Fibroblast of gingiva (primary cell): ENCODE data around the gene ZMPSTE24.
"Not testable (repeated sequence)": the region's sequence is repeated elsewhere in the genome, so short reads cannot be mapped to it uniquely, and the experiment has no call there.

Experiments used
- DNase-seq: peaks from one replicate; pipeline ENCODE4 v3.0.0-alpha.2; 2011; ENCODE audit warnings: low read depth

Gene ZMPSTE24

GRCh38 chr1:40257688-40258444, at the start of gene ZMPSTE24:
ZMPSTE24 (plus strand) TSS chr1:40258236; CDS start chr1:40258272, 36 bp downstream.
- peak; percentile 99 for DNase-seq

DNA sequence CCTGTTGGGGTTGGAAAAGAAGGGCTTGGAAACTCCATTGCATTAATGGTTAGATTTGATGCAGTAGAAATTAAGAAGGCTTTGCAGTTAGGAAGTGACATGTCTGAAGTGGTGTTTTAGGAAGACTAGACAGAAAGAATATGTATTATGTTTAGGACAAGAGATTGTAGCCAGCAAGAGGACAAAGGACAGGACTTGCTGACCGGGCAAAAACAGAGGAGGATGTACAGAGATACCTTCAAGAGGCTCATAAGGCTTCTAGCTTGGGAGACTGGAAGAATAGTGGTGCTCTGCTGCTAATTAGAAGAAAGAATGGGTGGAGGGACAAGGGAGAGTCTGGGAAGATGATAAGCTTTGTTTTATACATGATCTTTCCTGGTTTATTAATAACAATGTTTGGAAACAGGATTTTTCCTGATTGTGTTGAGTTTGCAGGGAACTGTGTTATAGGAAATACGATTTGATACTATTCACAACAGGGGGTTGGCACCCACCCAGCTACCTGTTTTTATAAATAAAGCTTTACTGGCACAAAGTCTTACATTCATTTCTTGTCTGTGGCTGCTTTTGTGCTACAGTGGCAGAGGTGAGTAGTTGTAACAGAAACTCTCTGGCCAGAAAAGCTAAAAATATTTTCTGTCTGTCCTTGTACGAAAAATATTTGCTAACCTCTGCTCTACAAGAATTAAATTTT, 47.4 kb upstream of the ZMPSTE24 start:
- no peak for DNase-seq

GRCh38 chr1:40218333-40218732, 39.7 kb upstream of the ZMPSTE24 start:
- no peak for DNase-seq

GRCh38 chr1:40221471-40221905, 36.5 kb upstream of the ZMPSTE24 start:
- DNase-seq, result not testable (repeated sequence)

DNA sequence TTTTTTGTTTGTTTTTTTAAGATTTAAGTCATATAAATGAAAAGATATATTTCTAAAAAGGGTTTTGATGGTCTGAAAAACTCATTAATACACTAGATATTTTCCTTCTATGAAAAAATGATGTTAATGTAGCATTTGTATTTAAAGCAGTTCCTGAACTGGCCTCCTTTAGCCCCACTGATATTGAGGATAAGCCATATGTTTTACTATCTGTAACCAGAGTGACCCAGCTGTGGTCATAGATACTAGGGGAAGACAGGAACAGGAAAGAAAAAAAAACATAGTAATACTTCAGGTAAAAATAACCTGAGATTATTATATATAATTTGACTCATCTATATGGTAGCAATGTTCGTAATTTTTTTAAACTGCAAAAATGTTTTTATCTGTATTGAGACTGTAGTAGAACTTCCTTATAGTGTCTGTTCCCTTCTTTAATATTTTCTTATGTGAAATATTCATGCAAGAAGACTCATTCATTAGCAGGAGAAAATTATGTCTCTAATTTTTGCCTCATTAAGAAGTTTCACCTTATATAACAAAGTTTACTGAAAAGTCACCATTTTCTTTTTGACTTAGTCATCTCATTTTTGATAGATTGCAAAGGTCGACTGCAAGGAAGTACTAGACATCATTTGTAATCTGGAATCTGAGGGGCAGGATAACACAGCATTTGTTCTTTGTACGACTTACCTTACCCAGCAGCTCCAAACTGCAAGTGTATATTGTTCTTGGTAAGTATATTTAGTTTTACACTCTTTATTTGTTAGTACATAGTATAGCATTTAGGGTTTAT, 35.9 kb upstream of the ZMPSTE24 start:
- DNase-seq, result no peak

DNA sequence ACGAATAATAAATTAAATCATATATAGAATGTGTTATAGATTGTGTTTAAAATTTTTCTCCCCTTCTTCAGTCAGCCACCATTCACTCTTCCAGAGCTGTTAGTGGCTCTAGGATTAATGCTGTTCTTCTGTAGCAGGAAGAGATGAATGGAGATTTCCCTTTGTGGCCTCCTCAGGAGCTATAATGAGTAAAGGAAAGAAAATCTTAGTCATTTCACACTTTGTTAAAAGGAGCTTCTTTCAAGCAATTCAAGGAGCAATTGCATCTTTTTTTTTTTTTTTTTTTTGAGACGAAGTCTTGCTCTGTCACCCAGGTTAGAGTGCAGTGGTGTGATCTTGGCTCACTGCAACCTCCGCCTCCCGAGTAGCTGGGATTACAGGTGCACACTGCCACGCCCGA, 34.0 kb upstream of the ZMPSTE24 start:
- DNase-seq, result no peak

DNA sequence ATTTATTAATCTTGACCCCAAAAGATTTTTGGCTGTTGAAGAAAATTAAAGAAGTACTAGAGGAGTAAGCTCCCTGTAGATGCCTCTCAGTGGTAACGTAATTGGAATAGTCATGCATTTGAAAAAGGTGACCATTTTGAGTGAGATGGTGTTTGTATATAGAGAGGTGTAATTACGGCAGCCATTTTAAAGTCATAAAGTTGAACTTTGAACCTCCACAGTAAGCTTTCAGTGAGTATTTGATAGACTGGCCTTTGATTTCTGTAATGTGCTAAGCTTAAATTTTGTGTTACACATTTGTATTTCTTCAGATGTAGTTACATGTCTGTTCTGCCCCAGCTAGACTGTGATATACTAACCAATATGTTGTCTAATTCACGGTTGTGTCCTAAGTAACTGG, 31.8 kb upstream of the ZMPSTE24 start:
- no peak for DNase-seq

- DNase-seq, result no peak
These were observed 25.6 kb upstream of the ZMPSTE24 start for GRCh38 chr1:40232444-40232843.

GRCh38 chr1:40239626-40240025, 18.4 kb upstream of the ZMPSTE24 start:
- peak; percentile 42 for DNase-seq

DNA sequence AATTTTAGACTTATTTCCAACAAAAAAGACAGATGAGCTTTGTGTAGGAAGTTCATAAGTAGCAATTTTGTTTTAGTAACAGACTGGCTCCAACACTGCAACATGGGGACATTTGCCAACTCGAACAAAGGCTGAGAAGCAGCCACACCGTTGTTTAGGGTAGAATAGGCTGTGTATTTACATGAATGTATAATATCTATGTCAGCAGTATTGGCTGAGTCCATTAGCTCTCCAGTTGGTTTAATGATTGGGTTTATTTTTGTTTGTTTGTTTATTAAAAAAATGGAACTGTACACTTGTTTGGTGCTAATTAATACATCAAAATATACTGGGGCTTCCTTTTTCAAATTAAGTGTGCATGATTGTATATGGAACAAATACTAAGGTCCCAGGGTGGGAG, 17.6 kb upstream of the ZMPSTE24 start:
- no peak for DNase-seq

GRCh38 chr1:40241362-40241761, 16.7 kb upstream of the ZMPSTE24 start:
- DNase-seq, result no peak

DNA sequence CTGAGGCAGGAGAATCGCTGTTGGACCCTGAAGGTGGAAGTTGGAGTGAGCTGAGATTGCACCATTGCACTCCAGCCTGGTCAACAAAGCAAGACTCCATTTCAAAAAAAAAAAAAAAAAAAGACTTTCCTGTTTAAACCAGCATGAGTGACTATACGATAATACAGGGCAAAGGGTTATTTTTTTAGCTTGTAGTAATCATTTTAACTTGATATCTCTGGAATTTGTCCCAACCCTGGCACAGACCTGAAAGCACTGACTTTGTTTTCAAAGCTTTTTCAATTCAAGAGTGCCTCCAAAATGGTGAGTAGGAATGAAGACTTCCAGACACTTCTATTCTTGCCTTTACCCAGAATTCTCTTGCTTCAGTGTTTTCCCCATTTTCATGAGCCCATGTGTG, 14.7 kb upstream of the ZMPSTE24 start:
- DNase-seq, result peak; percentile 8

DNA sequence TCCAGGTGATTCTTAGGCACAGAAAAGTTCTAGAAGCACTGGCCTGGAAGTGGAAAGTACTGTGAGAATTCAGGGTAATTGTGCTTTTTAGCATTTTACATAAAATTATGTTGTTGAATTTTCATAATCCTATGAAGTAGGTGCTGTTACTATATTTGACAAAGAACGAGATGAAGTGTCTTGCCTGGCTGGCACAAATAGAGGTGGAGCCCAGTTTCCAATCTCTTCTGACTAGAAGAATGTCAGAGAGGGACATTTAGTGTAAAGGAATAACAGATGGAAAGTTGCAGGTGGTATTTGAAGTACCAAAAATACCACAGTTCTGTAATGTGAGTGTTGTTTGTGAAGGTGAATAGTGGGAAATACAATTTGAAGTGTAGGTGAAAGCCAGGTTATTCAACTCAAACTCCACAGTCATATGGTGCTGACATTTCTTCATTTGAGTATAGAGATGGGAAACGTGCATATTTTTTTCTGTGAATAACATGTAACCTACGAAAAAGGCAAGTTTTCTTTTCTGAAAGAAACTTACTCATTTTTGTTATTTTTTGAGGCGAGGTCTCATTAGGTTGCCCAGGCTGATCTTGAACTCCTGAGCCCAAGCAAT, 13.8 kb upstream of the ZMPSTE24 start:
- DNase-seq, result no peak

GRCh38 chr1:40245686-40246085, 12.3 kb upstream of the ZMPSTE24 start:
- DNase-seq, result no peak

GRCh38 chr1:40247655-40248054, 10.4 kb upstream of the ZMPSTE24 start, which contains the start of gene TMCO2:
TMCO2 (plus strand) TSS chr1:40247937; CDS start chr1:40247994, 57 bp downstream.
- no peak for DNase-seq

DNA sequence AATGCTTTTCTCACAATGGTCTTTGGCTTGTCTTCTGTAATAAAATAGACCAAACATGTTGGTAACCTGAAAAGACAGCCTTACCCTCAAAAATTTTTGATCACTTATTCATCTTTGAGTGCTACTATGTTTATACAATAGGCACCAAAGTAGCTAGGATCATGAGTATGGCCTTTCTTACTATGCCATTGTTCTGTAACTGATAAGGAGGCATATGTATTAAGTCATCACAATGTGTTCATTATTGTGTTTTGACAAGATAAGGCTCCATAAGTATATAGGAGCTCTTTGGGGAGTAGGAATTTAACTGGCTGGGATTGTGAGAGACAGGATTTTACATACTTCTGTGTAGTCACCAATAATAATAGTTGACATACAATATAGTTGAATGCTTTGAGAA, 9.6 kb upstream of the ZMPSTE24 start:
- DNase-seq, result no peak

- no peak for DNase-seq
These were observed 6.6 kb upstream of the ZMPSTE24 start for GRCh38 chr1:40251456-40251855.

- DNase-seq, result no peak
These were observed 5.4 kb upstream of the ZMPSTE24 start for GRCh38 chr1:40252601-40253000.

GRCh38 chr1:40255231-40255630, 2.8 kb upstream of the ZMPSTE24 start:
- DNase-seq, result no peak

DNA sequence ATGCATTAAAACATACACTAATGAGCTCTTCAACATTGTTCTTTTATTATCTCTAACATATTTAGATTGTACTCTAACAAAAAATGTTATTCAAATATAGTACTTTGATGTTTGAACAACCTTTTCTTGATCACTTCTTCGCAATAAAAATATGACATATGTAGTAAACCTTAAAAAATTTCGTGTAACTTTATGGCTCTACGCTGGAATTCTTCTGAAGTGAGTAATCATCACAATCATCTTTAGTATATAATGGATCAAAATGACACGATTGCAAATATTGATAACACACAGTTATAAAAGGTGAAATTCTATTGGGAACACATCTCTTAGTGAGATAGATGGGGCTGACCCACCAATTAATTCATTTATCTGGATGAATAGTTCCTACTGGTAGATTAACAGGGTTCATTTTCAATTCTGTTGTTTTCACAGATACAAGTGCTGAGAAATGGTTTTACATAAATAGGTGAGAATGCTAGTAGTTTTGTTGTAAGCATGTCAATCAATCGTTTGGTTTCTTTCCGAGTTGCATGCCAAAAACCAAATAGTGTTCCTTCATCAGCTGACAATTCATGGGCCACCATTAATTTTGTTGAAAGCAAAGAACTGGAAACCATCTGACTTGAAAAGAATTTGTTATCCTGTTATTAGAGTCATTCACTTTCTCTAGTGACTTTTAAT, 1.5 kb upstream of the ZMPSTE24 start:
- no peak for DNase-seq

DNA sequence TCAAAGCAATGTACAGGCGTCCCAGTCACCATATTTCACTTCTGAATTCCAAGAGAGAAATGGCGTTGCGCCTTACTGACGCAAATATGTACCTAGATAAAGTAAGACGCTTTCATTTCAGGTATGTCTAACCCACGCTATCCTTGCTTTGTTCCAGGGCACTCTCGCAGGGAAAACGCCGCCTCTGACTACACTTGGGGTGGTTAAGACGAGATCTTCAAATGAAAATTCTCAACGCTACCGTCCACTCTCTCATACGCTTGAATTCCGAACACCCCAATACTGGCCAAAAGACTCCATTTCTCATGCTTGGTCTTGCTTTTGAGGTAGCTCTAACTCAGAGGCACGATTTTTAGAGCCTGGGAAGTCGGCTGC, 736 bp upstream of the ZMPSTE24 start:
- DNase-seq, result no peak

DNA sequence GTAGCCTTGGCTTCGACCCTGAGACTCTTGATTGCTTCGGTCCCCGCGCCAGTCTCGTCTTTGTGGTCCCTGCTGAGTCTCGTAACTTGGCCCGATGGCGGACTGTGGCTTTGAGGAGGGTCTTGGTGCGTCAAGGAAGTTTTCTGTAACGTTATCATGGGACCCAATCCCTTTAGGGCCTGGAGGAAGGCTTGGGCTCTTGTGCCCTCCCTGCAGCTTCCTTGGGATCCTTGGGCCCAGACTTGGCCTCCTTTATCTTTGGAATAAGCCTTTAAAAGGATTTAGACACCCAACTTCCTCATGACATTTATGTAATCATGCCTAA, 371 bp downstream of the ZMPSTE24 start:
- no peak for DNase-seq
